Hepatocyte (in vitro differentiated cells): ENCODE measurements around the gene UGT1A5.

Experiments
- CTCF ChIP-seq: fragments of 200-600 bp; sonication (generic); IDR thresholded peaks from 2 replicates; pipeline ENCODE4 v1.5.1; 2016; ENCODE audit warnings: antibody characterized with exemption, mild to moderate bottlenecking; ENCODE audit not compliant: poor library complexity
- EZH2 ChIP-seq: fragments of 200-600 bp; sonication (generic); IDR thresholded peaks from 2 replicates; pipeline ENCODE4 v1.6.1; 2016; ENCODE audit warnings: antibody characterized with exemption, mild to moderate bottlenecking, borderline replicate concordance
- EZH2phosphoT487 ChIP-seq: fragments of 200-600 bp; sonication (generic); IDR thresholded peaks from one replicate; pipeline ENCODE4 v1.6.1; 2018; ENCODE audit warnings: antibody characterized with exemption, mild to moderate bottlenecking, low read depth, moderate library complexity; ENCODE audit not compliant: unreplicated experiment, severe bottlenecking

GRCh38 chr2:233807215-233807865 is 94.6 kb downstream of the UGT1A5 start:
- TF ChIP-seq CTCF (no peak), EZH2 (no peak), EZH2phosphoT487 (no peak)
